K562 (cell line): ENCODE measurements around the gene ZNF618. TPM values are rescaled to one million over a fixed set of nuclear protein-coding genes. Genes with fewer than 3 reads are reported as not detected.

Experiments
- MTA1 ChIP-seq: fragments of 450-650 bp; IDR thresholded peaks from 2 replicates; pipeline ENCODE4 v1.6.1; 2017; ENCODE audit warnings: borderline replicate concordance
- NR4A1 ChIP-seq, 2 experiments: fragments of 250-450 bp in 1 of 2; fragments of 450-650 bp in 1 of 2; sonication (Bioruptor Pico) in 1 of 2; IDR thresholded peaks; 2 replicates each; pipeline versions ENCODE4 v1.4.0 to v1.6.1; 2016 to 2020; ENCODE audit warnings: mild to moderate bottlenecking in 2 of 2, missing compliant biosample characterization in 1 of 2, missing genetic modification characterization in 1 of 2, moderate library complexity in 1 of 2
- SRSF3 ChIP-seq: fragments of 200-400 bp; formaldehyde crosslinking; IDR thresholded peaks from 2 replicates; pipeline ENCODE4 v1.6.1; 2016; ENCODE audit warnings: mild to moderate bottlenecking, low read length, moderate library complexity; ENCODE audit not compliant: insufficient read depth
- TRIM28 ChIP-seq: fragments of 450-650 bp; IDR thresholded peaks from 2 replicates; pipeline ENCODE4 v1.6.1; 2017
- ZBTB11 ChIP-seq, 3 experiments: fragments of 200-800 bp in 1 of 3; fragments of 250-450 bp in 1 of 3; fragments of 450-650 bp in 1 of 3; sonication (Bioruptor Pico) in 1 of 3; sonication (Bioruptor generic) in 1 of 3; formaldehyde crosslinking in 1 of 3; IDR thresholded peaks; 2 replicates each; pipeline versions ENCODE4 v1.6.1 to v1.8.0; 2016 to 2022; ENCODE audit warnings: mild to moderate bottlenecking in 2 of 3, missing genetic modification characterization in 2 of 3, missing compliant biosample characterization in 1 of 3, moderate library complexity in 1 of 3
- polyA plus RNA-seq, 8 experiments: library from polyadenylated mRNA; depleted of rRNA in 4 of 8; stranded (reverse) in 5 of 8; unstranded in 3 of 8; fragments of >200 nt; fragmentation: Nextera tagmentation in 2 of 8; fragmentation: Illumina TruSeq in 1 of 8; extraction: Ambion mirVana in 2 of 8; extraction: Trizol in 1 of 8; gene quantifications; 2 replicates each; pipeline versions ENCODE4 v1.2.1 to v1.2.3, GENCODE V29; 2011 to 2014; ENCODE audit warnings: inconsistent platforms in 1 of 8, missing spikeins in 1 of 8
- total RNA-seq, 7 experiments: library from RNA; depleted of rRNA in 6 of 7; stranded (reverse); fragments of >200 nt in 6 of 7; fragmentation: Illumina TruSeq in 2 of 7; extraction: Trizol in 2 of 7; gene quantifications; 2 replicates each; pipeline versions ENCODE4 v1.2.1 to v1.2.3, GENCODE V29; 2011 to 2021; ENCODE audit warnings: low replicate concordance in 1 of 7

ZNF618 gene
- total and polyA plus RNA-seq, 9 of the 15 experiments (the other 6 are each of a cell fraction or from before 2014, with no cell fraction given), result 0.08 to 13.7 (median 3.4) TPM

GRCh38 chr9:113978725-113979342 is 102.7 kb downstream of the ZNF618 start (continued):
- no peak for TF ChIP-seq ZBTB11 (CRISPR knock-in tag; IDR thresholded peaks at IDR 0.05)
- no peak for TF ChIP-seq MTA1
- TF ChIP-seq SRSF3, result no peak
- no peak for TF ChIP-seq NR4A1 (CRISPR knock-in tag; IDR thresholded peaks at IDR 0.05)
- TF ChIP-seq NR4A1 (tag; IDR thresholded peaks at IDR 0.05), result no peak
- no peak for TF ChIP-seq TRIM28
